Left forelimb (tissue), 1 donor: ENCODE measurements around the gene THOC5.
"Not testable (repeated sequence)": the region's sequence is repeated elsewhere in the genome, so short reads cannot be mapped to it uniquely, and the experiment has no call there.

ENCODE experiments used
- DNase-seq: peaks from one replicate; pipeline ENCODE4 v3.0.0-alpha.2; 2018; ENCODE audit warnings: low spot score

The THOC5 gene

GRCh38 chr22:29553351-29554224 is at the start of gene THOC5:
TSS of gene THOC5 (minus strand) at chr22:29553757. CDS start at chr22:29549147, 4,610 bp downstream.
- peak; percentile 97 for DNase-seq

GRCh38 chr22:29598684-29599020 is 45.1 kb upstream of the THOC5 start:
- no peak for DNase-seq

DNA sequence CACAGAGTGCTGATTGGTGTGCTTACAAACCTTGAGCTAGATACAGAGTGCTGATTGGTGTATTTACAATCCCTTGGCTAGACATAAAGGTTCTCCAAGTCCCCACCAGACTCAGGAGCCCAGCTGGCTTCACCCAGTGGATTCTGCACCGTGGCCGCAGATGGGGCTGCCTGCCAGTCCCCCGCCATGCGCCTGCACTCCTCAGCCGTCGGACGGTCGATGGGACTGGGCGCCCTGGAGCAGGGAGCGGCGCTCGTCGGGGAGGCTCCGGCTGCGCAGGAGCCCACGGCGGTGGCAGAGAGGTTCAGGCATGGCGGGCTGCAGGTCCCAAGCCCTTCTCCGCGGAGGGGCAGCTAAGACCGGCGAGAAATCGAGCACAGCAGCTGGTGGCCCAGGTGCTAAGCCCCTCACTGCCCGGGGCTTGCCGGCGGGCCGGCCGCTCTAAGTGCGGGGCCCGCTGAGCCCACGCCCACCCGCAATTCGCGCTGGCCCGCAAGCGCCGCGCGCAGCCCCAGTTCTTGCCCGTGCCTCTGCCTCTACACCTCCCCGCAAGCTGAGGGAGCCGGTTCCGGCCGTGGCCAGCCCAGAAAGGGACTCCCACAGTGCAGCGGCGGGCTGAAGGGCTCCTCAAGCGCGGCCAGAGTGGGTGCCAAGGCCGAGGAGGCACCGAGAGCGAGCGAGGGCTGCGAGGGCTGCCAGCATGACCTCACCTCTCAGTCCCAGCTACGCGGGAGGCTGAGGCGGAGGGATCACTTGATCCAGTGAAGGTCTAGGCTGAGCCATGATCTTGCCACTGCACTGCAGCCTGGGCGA is 44.5 kb upstream of the THOC5 start:
- DNase-seq: not testable (repeated sequence)

DNA sequence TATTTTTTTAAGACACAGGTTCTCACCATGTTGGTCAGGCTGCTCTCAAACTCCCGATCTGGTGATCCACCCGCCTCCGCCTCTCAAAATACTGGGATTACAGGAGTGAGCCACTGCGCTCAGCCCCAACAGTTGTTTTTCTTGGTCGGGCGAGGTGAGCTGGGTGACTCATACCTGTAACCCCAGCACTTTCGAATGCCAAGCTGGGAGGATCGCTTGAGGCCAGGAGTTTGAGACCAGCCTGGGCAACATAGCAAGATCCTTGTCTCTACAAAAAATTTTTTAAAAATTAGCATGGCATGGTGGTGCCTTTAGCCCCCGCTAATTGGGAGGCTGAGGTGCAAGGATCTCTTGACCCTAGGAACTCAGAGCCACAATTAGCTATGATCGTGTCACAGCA is 42.9 kb upstream of the THOC5 start:
- DNase-seq: no peak

- not testable (repeated sequence) for DNase-seq
Measured at GRCh38 chr22:29594447-29594846, 40.9 kb upstream of the THOC5 start.

GRCh38 chr22:29593923-29594322 is 40.4 kb upstream of the THOC5 start:
- no peak for DNase-seq

DNA sequence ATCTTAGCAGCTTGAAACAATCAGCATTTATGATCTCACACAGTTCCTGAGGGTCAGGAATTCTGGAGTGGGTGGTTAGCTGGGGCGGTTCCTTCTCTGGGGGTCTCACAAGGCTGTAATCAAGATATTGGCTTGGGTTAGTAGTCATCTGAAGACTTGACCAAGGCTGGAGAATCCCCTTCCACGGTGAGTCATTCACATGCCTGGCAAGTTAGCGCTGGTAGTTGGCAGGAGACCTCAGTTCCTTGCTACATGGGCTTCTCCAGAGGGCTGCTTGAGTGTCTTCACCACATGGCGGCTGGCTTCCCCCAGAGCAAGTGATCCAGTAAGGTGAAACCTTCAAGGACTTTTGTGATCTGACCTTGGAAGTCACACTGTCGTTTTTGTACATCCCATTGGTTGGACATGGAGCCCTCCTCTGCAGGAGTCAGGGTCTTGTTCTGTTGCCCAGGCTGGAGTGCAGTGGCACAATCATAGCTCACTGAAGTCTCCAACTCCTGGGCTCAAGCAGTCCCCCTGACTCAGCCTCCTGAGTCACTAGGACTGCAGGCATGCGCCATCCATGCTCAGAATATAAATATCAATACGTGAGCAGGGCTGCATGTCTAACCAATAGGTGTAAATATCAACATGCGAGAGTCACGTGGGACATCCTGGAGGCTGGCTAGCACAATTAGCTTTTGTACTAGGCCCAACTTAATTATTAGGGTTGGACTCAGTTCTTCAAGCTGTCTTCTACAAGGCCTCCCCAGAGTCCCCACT is 34.6 kb upstream of the THOC5 start:
- DNase-seq: no peak

GRCh38 chr22:29586193-29586705 is 32.7 kb upstream of the THOC5 start:
- not testable (repeated sequence) for DNase-seq

DNA sequence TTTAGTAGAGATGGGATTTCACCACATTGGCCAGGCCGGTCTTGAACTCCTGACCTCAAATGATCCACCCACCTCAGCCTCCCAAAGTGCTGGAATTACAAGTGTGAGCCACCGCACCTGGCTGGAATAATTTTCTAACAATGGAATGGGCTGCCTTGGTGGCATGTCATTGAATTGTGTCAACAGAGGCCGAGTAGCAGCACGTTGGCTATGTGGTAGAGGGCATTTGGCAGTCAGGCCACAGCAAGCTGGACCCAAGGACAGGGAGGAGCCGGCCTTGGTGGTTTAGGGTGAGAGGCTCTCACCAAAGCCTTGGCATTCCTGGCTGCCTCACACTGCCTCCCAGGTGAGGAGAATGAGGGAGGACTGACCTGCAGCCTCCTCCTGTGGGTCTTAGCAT is 31.4 kb upstream of the THOC5 start:
- no peak for DNase-seq

- DNase-seq: no peak
Measured at GRCh38 chr22:29581799-29582198, 28.2 kb upstream of the THOC5 start.

GRCh38 chr22:29580200-29580810 is 26.7 kb upstream of the THOC5 start:
- no peak for DNase-seq

DNA sequence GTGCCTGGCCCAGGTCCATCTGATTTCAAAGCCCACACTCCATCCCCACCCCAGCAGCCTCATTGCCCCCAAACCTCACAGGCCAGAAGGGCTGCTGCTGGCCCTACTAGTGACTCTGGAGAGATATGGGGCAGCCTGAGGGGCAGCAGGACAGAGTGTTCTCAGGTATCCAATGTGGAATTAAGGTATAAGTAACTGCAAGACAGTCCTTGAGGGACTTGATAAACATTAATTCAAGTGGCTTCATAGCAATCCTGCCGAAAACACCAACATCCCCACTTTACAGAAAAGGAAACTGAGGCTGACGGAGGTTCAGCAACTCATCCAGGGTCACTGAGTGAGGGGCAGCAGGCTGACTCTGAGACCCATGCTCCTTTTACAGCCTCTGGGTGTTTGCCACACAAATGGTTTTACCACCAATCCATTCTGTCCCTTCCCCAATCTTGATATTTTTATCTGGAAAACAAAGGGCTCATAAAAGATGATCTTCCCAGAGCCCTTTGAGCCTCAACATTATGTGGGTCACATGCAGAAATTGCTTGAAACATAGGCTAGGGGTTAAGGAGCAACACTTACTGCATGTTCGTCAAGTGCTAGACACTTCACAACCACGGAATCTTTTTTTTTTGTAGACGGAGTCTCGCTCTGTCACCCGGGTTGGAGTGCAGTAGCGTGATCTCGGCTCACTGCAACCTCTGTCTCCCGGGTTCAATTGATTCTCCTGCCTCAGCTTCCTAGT is 25.1 kb upstream of the THOC5 start:
- no peak for DNase-seq

GRCh38 chr22:29574762-29575450 is 21.3 kb upstream of the THOC5 start:
- DNase-seq: no peak

DNA sequence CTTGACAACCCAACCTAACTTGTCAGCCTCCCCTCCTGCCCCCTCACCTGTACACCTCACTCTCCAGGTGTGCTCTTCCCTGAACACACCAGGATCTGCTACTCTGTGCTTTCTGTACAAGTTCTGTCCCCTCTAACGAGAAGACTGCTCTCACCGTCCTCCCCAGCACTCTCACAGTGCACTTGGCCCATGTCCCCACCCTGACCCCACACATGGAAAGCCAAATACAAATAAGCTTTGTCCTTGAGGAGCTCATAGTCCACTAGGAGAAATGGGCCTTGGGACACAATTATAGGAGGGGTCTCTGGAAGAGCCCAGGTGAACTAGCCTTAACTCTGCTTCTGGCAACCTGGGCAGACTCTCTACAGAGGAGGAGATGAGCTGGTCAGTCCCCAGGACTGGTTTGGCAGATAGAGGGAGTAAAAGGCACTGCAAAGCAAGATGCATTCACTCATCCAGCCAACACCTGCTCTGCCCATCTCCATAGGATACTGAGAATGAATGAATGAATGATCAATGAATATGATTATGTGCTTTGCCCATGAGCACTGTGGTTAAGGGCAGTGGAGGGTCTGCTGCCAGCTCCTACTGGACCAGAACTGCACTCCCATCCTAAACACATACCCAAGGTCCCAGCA is 17.5 kb upstream of the THOC5 start:
- DNase-seq: no peak

DNA sequence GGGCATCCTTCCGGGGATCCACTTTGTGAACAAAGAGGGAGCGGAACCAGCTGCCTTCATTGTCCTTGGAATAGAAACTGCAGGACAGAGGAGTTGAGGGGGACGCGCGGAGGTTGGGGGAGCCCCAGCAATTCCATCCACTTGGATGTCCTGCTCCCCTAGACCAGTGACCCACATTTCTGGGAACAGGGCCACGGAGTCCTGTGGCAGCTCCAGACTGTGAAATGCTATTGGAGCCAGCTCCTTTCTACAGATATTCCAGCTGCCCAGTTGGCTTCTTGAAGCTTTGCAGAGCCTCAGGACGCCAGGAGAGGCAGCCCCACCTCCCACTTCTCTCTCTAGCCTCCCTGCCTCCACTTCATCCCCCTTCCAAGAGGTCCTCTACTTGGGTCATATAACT is 16.9 kb upstream of the THOC5 start:
- DNase-seq: no peak

GRCh38 chr22:29569011-29569678 is 15.6 kb upstream of the THOC5 start:
- DNase-seq: no peak

DNA sequence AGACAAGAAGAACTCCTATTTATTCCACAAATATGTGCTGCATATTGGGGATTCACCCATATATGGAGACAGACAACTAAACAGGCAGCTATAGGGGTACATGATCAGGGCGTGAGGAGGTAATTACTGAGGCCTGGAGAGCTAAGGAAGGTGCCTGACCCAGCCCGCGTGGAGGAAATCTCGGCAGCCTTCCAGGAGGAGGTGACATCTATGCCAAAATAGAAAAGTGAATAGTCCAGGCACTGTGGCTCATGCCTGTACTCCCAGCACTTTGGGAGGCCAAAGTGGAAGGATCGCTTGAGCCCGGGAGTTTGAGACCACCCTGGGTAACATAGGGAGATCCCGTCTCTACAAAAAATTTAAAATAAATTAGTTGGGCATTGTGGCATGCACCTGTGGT is 13.8 kb upstream of the THOC5 start:
- no peak for DNase-seq

- not testable (repeated sequence) for DNase-seq
Measured at GRCh38 chr22:29566513-29566912, 13.0 kb upstream of the THOC5 start.
